K562 (cell line): ENCODE results near the gene RNASE4. TPM values are rescaled to one million over a fixed set of nuclear protein-coding genes. Genes with fewer than 3 reads are reported as not detected.

Source experiments
- ATAC-seq: fragments of 200-7000 bp; cut with Tn5 transposase; 3 replicates; pipeline ENCODE4 v1.9.1; 2020; ENCODE audit warnings: moderate library complexity
- BruUV-seq: library from RNA; stranded (reverse); fragments of 400-500 nt; replicated peaks from 2 replicates; lab custom pipeline; 2021; lab: Mats Ljungman, UMichigan
- CTCF ChIA-PET: fragments of 300-600 bp; formaldehyde crosslinking; extraction: SDS; loops from one replicate; lab custom pipeline; 2021; ENCODE audit warnings: low intra/inter-chr PET ratio; lab: Yijun Ruan, JAX
- POLR2A ChIA-PET: fragments of 300-600, 350-650 bp; sonication (Branson Sonifier 250); formaldehyde crosslinking; extraction: SDS; loops from one replicate; lab custom pipeline; 2021; ENCODE audit warnings: antibody characterized with exemption, inconsistent platforms; lab: Yijun Ruan, JAX
- DNase-seq, 4 experiments: peaks; one replicate each; pipeline versions ENCODE4 v3.0.0 to v3.0.0-alpha.2; 2011 to 2018; ENCODE audit warnings: low spot score in 3 of 4, mixed read lengths in 3 of 4; ENCODE audit errors: extremely low read depth in 1 of 4
- FAIRE-seq: peaks from 2 replicates; lab custom pipeline; 2011; peaks lifted over from hg19 to GRCh38; lab: Jason Lieb, UNC
- H2AFZ ChIP-seq: 2 replicates; pipeline ENCODE4 v1.6.0; 2011; ENCODE audit warnings: low read depth, low read length, control low read depth, inconsistent platforms
- H3K27ac ChIP-seq: fragments of 200-600 bp; 3 replicates; pipeline ENCODE4 v1.8.0; 2011; ENCODE audit warnings: low read depth, mild to moderate bottlenecking, control low read depth, inconsistent platforms, low read length, moderate library complexity, mixed read lengths; ENCODE audit errors: extremely low read depth
- H3K27me3 ChIP-seq, 2 experiments: fragments of 300-600 bp in 1 of 2; 2 replicates in 1 of 2; 3 replicates in 1 of 2; pipeline versions ENCODE4 v1.6.0 to v1.8.0; 2011; ENCODE audit warnings: inconsistent platforms in 2 of 2, low read length in 2 of 2, mild to moderate bottlenecking in 1 of 2, mixed read lengths in 1 of 2, moderate library complexity in 1 of 2; ENCODE audit not compliant: control insufficient read depth in 2 of 2, insufficient read depth in 2 of 2
- H3K36me3 ChIP-seq: fragments of 300-600 bp; 3 replicates; pipeline ENCODE4 v1.8.0; 2011; ENCODE audit warnings: mild to moderate bottlenecking, low read length, inconsistent platforms; ENCODE audit not compliant: control insufficient read depth, insufficient read depth
- H3K4me1 ChIP-seq, 2 experiments: fragments of 200-600 bp in 1 of 2; replicated peaks in 1 of 2; 2 replicates in 1 of 2; 3 replicates in 1 of 2; pipeline versions ENCODE4 v1.5.1 to v1.8.0; 2011; ENCODE audit warnings: inconsistent platforms in 2 of 2, low read length in 2 of 2, mild to moderate bottlenecking in 1 of 2, mixed read lengths in 1 of 2, moderate library complexity in 1 of 2; ENCODE audit not compliant: control insufficient read depth in 2 of 2, insufficient read depth in 2 of 2
- H3K4me2 ChIP-seq: 2 replicates; pipeline ENCODE4 v1.6.1; 2011; ENCODE audit warnings: low read length, control low read depth, inconsistent platforms, mixed read lengths; ENCODE audit not compliant: insufficient read depth
- H3K4me3 ChIP-seq: fragments of 200-600 bp; sonication (generic), shearing (Covaris generic); 2 replicates; pipeline ENCODE4 v1.5.1; 2016; ENCODE audit warnings: control low read depth, inconsistent platforms
- H3K79me2 ChIP-seq: fragments of 200-600 bp; 3 replicates; pipeline ENCODE4 v1.8.0; 2011; ENCODE audit warnings: low read length, inconsistent platforms; ENCODE audit not compliant: control insufficient read depth, insufficient read depth
- H3K9ac ChIP-seq, 2 experiments: 2 replicates each; pipeline versions ENCODE4 v1.6.0 to v1.6.1; 2011; ENCODE audit warnings: low read depth in 2 of 2, low read length in 2 of 2, control low read depth in 1 of 2, inconsistent platforms in 1 of 2, mild to moderate bottlenecking in 1 of 2, mixed read lengths in 1 of 2; ENCODE audit not compliant: insufficient read depth in 1 of 2
- H3K9me1 ChIP-seq: one replicate; pipeline ENCODE4 v1.6.0; 2011; ENCODE audit warnings: inconsistent platforms, mild to moderate bottlenecking, low read length, moderate library complexity; ENCODE audit not compliant: control insufficient read depth, insufficient read depth
- H3K9me3 ChIP-seq: replicated peaks from 2 replicates; pipeline ENCODE4 v1.5.1; 2011; ENCODE audit warnings: low read depth, low read length, inconsistent platforms; ENCODE audit not compliant: control insufficient read depth, insufficient read depth
- H4K20me1 ChIP-seq: replicated peaks from 2 replicates; pipeline ENCODE4 v1.6.1; 2011; ENCODE audit warnings: low read length, inconsistent platforms, mixed read lengths; ENCODE audit not compliant: control insufficient read depth, insufficient read depth
- E4F1 ChIP-seq: fragments of 250-450 bp; sonication (Bioruptor Pico); IDR thresholded peaks from 2 replicates; pipeline ENCODE4 v1.5.0; 2021; ENCODE audit warnings: mild to moderate bottlenecking, borderline replicate concordance
- GMEB1 ChIP-seq: fragments of 250-450 bp; sonication (Bioruptor Pico); IDR thresholded peaks from 2 replicates; pipeline ENCODE4 v1.4.0; 2020; ENCODE audit warnings: mild to moderate bottlenecking
- IRF2 ChIP-seq: sonication (generic); formaldehyde crosslinking; IDR thresholded peaks from 2 replicates; pipeline ENCODE4 v1.8.1; 2022; ENCODE audit warnings: mild to moderate bottlenecking, missing genetic modification reagents
- PTTG1 ChIP-seq: fragments of 450-650 bp; IDR thresholded peaks from 2 replicates; pipeline ENCODE4 v1.6.1; 2016; ENCODE audit warnings: low read depth, mild to moderate bottlenecking, missing genetic modification characterization, missing compliant biosample characterization
- SFPQ ChIP-seq: fragments of 200-400 bp; formaldehyde crosslinking; IDR thresholded peaks from 2 replicates; pipeline ENCODE4 v1.6.1; 2017; ENCODE audit warnings: mild to moderate bottlenecking, low read depth, low read length, moderate library complexity
- SMARCC2 ChIP-seq: fragments of 450-650 bp; IDR thresholded peaks from 2 replicates; pipeline ENCODE4 v1.6.1; 2017; ENCODE audit warnings: antibody characterized with exemption, moderate library complexity, mild to moderate bottlenecking, low read depth
- ZBTB7A ChIP-seq: IDR thresholded peaks from 2 replicates; pipeline ENCODE4 v1.6.1; 2011; ENCODE audit warnings: low read depth, mild to moderate bottlenecking, low read length, moderate library complexity, borderline replicate concordance; ENCODE audit not compliant: control insufficient read depth
- ZNF280A ChIP-seq: fragments of 450-650 bp; IDR thresholded peaks from 2 replicates; pipeline ENCODE4 v1.6.1; 2018; ENCODE audit warnings: mild to moderate bottlenecking, low read depth; ENCODE audit not compliant: partially characterized antibody
- ZNF778 ChIP-seq: fragments of 450-650 bp; formaldehyde crosslinking; IDR thresholded peaks from 2 replicates; pipeline ENCODE4 v1.4.0; 2020; ENCODE audit warnings: mild to moderate bottlenecking, moderate library complexity
- ZNF79 ChIP-seq: fragments of 250-450 bp; sonication (Bioruptor Pico); IDR thresholded peaks from 2 replicates; pipeline ENCODE4 v1.4.0; 2020; ENCODE audit warnings: low read depth, mild to moderate bottlenecking, moderate library complexity
- ZSCAN29 ChIP-seq: fragments of 450-650 bp; IDR thresholded peaks from 2 replicates; pipeline ENCODE4 v1.6.1; 2017
- WGBS: fragments of 100-300 bp; shearing (Covaris generic); methylation state at CpG from one replicate; pipeline ENCODE4 v1.1.6; 2016; ENCODE audit warnings: low coverage, mixed read lengths; ENCODE audit not compliant: insufficient coverage; ENCODE audit errors: missing lambda C conversion rate; 5-methylcytosine and 5-hydroxymethylcytosine counted together
- in situ Hi-C: fragments of 300-500 bp; cut with MboI; formaldehyde crosslinking; loops from 4 replicates; pipeline ENCODE4 v1.15.0; 2018; ENCODE audit warnings: inconsistent platforms, mixed read lengths
- intact Hi-C: fragments of 100-400 bp; cut with micrococcal nuclease; formaldehyde crosslinking; loops from 2 replicates; pipeline ENCODE4 v1.14.2; 2022
- polyA plus RNA-seq, 8 experiments: library from polyadenylated mRNA; depleted of rRNA in 4 of 8; stranded (reverse) in 5 of 8; unstranded in 3 of 8; fragments of >200 nt; fragmentation: Nextera tagmentation in 2 of 8; fragmentation: Illumina TruSeq in 1 of 8; extraction: Ambion mirVana in 2 of 8; extraction: Trizol in 1 of 8; gene quantifications; 2 replicates each; pipeline versions ENCODE4 v1.2.1 to v1.2.3, GENCODE V29; 2011 to 2014; ENCODE audit warnings: inconsistent platforms in 1 of 8, missing spikeins in 1 of 8
- total RNA-seq, 7 experiments: library from RNA; depleted of rRNA in 6 of 7; stranded (reverse); fragments of >200 nt in 6 of 7; fragmentation: Illumina TruSeq in 2 of 7; extraction: Trizol in 2 of 7; gene quantifications; 2 replicates each; pipeline versions ENCODE4 v1.2.1 to v1.2.3, GENCODE V29; 2011 to 2021; ENCODE audit warnings: low replicate concordance in 1 of 7

Gene RNASE4
- total and polyA plus RNA-seq, 9 of the 15 experiments (the other 6 are each of a cell fraction or from before 2014, with no cell fraction given): 0.09 to 0.22 (median 0.13) TPM; not detected in 2

GRCh38 chr14:20719777-20720176 lies 35.4 kb downstream of the RNASE4 start:
- H3K4me3 ChIP-seq: no peak overlapping the region
- intact Hi-C loops: no loop called here
- H3K36me3 ChIP-seq: no peaks in the 10 kb centered on the region
- peaks cover 12 to 28% of the 10 kb centered on the region in 2 experiments; a peak in 4 of 5 replicates for H3K27me3 ChIP-seq
- no peak overlapping the region for H3K4me2 ChIP-seq
- in situ Hi-C loops: loop anchor here (25.0 kb wide), 1 partner anchor 243 kb away; the partner anchor contains the start of gene RNASE2
- no peak for TF ChIP-seq SMARCC2
- no peak for TF ChIP-seq E4F1 (CRISPR knock-in tag)
- TF ChIP-seq PTTG1 (tag): no peak
- TF ChIP-seq SFPQ: no peak
- TF ChIP-seq ZNF79 (CRISPR knock-in tag): no peak
- TF ChIP-seq GMEB1 (CRISPR knock-in tag): no peak
- no peak for TF ChIP-seq ZNF778 (CRISPR knock-in tag)
- TF ChIP-seq ZBTB7A: no peak
- TF ChIP-seq ZNF280A: no peak
- no peak for TF ChIP-seq IRF2 (CRISPR knock-in tag)
- TF ChIP-seq ZSCAN29: no peak
- no peaks in the 10 kb centered on the region for H4K20me1 ChIP-seq
- POLR2A ChIA-PET: no interaction called here
- no peak for FAIRE-seq
- H2AFZ ChIP-seq: no peak overlapping the region
- no peak for ATAC-seq
- H3K9me3 ChIP-seq: no peaks in the 10 kb centered on the region
- no TSS peak for BruUV-seq
- no peak overlapping the region for H3K27ac ChIP-seq
- H3K9ac ChIP-seq: no peak overlapping the region
- 5% methylated on average over 4 of the region's 4 CpGs for WGBS
- H3K79me2 ChIP-seq: no peaks in the 10 kb centered on the region
- DNase-seq: no peak
- no peaks in the 10 kb centered on the region for H3K9me1 ChIP-seq
- peaks cover 0 to 6% of the 10 kb centered on the region in 2 experiments; a peak in 2 of 5 replicates for H3K4me1 ChIP-seq
- CTCF ChIA-PET: no interaction called here
